ENCODE measurements around the gene SETX. TPM values are rescaled to one million over a fixed set of nuclear protein-coding genes. Genes with fewer than 3 reads are reported as not detected.

The SETX gene
- total and polyA plus RNA-seq, 10 of the 15 experiments (the other 5 are each of a cell fraction or from before 2014, with no cell fraction given): 15.8 to 75.7 (median 37.0) TPM

DNA sequence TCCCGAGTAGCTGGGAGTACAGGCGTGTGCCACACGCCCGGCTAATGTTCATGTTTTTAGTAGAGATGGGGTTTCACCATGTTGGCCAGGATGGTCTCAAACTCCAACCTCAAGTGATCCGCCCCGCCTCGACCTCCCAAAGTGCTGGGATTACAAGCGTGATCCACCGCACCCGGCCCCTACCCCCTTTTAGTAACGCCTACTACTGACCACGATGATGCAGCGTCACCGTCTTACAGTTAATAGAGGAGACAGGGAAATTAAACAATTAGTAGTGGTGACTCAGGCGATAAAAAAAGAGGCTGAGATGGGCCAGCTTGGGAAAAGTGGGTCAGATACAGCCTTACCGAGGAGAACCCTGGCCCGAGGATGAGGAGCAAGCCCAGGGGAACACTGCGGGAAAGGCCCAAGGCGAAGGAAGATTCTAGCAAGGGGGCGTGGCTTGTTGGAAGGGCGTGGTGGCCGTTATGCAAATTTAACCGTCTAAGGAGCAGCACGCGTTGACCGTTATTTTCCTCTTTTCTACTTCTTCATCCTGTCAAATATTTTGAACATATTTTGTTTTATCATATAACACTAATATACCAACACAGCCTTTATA is 1.6 kb upstream of the SETX start:
- intact Hi-C loops (cut with micrococcal nuclease; ENCODE audit: unreplicated experiment): no loop called here
- RAD21 ChIA-PET (ENCODE audit: unreplicated experiment): interaction anchor here (0.6 kb wide), 1 partner anchor 25 kb away, joined by 3 read pairs; no protein-coding TSS in a partner anchor
- POLR2A ChIA-PET: interaction anchor here (0.6 to 7.0 kb wide), 2 partner anchors 25 to 142 kb away, joined by 4 to 96 read pairs; no protein-coding TSS in a partner anchor
- no peak overlapping the region for H3K9ac ChIP-seq (ENCODE audit: control insufficient read depth, insufficient read depth, low read length)
- TF ChIP-seq, protein P1, sequence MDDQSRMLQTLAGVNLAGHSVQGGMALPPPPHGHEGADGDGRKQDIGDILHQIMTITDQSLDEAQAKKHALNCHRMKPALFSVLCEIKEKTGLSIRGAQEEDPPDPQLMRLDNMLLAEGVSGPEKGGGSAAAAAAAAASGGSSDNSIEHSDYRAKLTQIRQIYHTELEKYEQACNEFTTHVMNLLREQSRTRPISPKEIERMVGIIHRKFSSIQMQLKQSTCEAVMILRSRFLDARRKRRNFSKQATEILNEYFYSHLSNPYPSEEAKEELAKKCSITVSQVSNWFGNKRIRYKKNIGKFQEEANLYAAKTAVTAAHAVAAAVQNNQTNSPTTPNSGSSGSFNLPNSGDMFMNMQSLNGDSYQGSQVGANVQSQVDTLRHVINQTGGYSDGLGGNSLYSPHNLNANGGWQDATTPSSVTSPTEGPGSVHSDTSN (IDR thresholded peaks at IDR 0.05; ENCODE audit: insufficient replicate concordance, low read depth, low read length): no peak
- no peak for TF ChIP-seq MTA3 (IDR thresholded peaks at IDR 0.05; ENCODE audit: borderline replicate concordance, low read length)
- H3K4me1 ChIP-seq (ENCODE audit: control insufficient read depth, insufficient read depth, low read length): peaks cover 4% of the 10 kb centered on the region; the same call in 1 of the 2 replicates
- CTCF ChIA-PET: no interaction called here
- FAIRE-seq (no peak), ATAC-seq (no peak), DNase-seq (ENCODE audit: low read depth, low spot score) (no peak)
- 98% methylated on average over 26 of the region's 26 CpGs for WGBS (ENCODE audit: insufficient coverage, insufficient replicate concordance, low lambda C conversion rate, missing lambda C conversion rate)
- H3K36me3 ChIP-seq (ENCODE audit: control insufficient read depth in 2 of 2, insufficient read depth in 2 of 2, low read length in 1 of 2): peaks cover 0 to 5% of the 10 kb centered on the region in 2 experiments; a peak in 1 of 4 replicates
- no peak overlapping the region for H3K4me2 ChIP-seq (ENCODE audit: control insufficient read depth, insufficient read depth)
- H4K20me1 ChIP-seq (ENCODE audit: control insufficient read depth, insufficient read depth): no peaks in the 10 kb centered on the region
- no TSS peak for BruUV-seq (replicated peaks)
- H3K9me3 ChIP-seq (replicated peaks; ENCODE audit: control insufficient read depth, insufficient read depth, low read length): no peaks in the 10 kb centered on the region; the same call in 2 of the 3 replicates
- no peak overlapping the region for H3K4me3 ChIP-seq
- H2AFZ ChIP-seq (ENCODE audit: control insufficient read depth, low read depth, low read length): no peak overlapping the region
- H3K27me3 ChIP-seq (replicated peaks in 1 of 2; ENCODE audit: control insufficient read depth in 2 of 2, insufficient read depth in 2 of 2, low read length in 1 of 2): no peaks in the 10 kb centered on the region
- H3K27ac ChIP-seq (ENCODE audit: control insufficient read depth, insufficient read depth): no peak overlapping the region
- peaks cover 32% of the 10 kb centered on the region for H3K79me2 ChIP-seq (ENCODE audit: control insufficient read depth, insufficient read depth, low read length)
- SMC1A ChIA-PET (ENCODE audit: uncharacterized antibody, unreplicated experiment): interaction anchor here (9.5 kb wide), 1 partner anchor 26 kb away, joined by 131 read pairs; no protein-coding TSS in a partner anchor
- in situ Hi-C loops (cut with MboI): no loop called here

Measured in GM12878 (cell line).